GOT3 (cell line): ENCODE measurements around the gene SSR1.
"Not testable (repeated sequence)": the region's sequence is repeated elsewhere in the genome, so short reads cannot be mapped to it uniquely, and the experiment has no call there.

ENCODE experiments used
- DNase-seq: peaks from one replicate; lab custom pipeline; 2025; ENCODE audit warnings: mixed read lengths; lab: John Stamatoyannopoulos, UW

The SSR1 gene

DNA sequence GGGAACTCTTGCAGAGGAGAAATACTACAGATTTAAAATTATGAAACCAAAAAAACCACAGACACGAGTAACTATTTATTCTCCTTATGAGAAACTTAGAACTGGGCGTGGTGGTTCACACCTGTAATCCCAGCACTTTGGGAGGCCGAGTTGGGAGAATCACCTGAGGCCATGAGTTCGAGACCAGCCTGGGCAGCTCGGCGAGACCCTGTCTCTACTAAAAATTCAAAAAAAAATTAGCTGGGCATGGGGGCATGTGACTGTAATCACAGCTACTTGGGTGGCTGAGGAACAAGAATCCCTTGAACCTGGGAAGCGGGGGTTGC lies 36.8 kb downstream of the SSR1 start:
- no peak for DNase-seq

DNA sequence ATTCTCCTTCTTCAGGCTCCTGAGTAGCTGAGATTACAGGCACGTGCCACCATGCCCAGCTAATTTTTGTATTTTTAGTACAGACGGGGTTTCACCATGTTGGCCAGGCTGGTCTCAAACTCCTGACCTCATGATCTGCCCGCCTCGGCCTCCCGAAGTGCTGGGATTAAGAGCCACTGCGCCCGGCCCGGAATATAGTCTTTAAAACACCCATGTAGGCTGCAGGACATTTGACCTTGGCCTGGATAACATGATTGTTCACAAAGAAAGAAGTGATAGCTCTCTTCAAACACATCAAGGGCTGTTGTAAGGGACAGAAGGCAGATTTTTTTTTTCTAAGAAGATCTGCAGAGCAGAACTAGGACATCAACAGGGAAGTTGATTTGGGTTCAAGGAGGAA lies 38.5 kb downstream of the SSR1 start:
- DNase-seq: not testable (repeated sequence)

DNA sequence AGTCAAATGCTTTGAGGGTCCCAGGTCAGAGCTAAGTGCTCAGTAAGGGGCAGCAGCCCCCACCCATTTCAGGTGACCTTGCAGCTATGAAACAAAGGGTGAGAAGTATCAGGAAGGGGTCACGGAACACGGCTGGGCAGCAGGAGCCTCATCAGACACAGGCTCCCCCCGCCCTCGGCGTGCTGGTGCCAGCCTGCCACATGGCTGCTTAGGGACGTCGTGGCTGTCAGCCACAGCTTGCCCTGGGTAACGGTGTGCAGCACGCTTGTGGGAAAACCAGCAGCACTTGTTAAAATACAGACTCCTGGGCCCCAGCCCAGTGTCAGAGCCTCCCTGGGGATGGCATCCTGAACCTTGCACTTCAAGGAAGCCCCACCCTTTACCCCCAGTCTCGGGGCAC lies 39.3 kb downstream of the SSR1 start:
- DNase-seq: no peak

DNA sequence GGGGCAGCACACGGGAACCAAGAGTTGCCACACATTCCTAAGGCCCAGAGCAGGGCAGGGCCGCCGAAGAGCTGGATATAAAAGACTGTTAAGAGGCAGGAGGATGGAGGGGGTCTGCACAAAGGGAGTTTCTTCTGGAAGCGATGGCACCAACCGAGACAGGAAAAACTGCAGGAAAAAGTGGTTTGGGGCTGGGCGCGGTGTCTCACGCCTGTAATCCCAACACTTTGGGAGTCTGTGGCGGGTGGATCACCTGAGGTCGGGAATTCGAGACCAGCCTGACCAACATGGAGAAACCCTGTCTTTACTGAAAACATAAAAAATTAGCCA lies 41.8 kb downstream of the SSR1 start:
- no peak for DNase-seq

DNA sequence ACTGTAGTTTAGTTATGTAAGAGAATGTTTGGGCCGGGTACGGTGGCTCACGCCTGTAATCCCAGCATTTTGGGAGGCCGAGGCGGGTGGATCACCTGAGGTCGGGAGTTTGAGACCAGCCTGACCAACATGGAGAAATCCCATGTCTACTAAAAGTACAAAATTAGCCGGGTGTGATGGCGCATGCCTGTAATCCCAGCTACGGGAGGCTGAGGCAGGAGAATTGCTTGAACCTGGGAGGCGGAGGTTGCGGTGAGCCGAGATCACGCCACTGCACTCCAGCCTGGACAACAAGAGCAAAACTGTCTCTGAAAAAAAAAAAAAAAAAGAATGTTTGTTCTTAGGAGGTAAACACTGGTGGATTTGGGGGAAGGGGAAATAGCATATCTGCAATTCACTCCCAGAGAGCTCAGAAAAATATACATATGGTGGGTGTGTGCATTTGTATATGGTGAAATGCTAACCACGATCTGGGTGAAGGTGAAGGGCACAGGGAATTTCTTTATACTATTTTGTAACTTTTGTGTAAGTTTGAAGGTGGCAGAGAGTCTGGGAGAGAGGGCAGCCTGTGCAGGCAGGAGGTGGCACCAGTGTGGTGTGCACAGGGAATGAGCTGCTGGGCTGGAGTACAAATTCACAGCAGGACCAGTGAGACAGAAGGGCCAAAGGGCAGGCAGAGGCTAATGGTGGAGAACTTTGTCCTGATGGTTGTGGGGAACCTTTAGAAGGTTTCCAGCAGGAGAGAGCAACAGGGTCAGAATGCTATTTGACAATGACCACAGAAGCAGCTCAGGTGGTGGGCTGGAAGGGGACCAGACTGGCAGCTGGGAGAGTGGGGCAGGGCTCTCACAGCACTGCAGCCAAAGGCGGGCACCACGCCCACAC lies 42.4 kb downstream of the SSR1 start:
- DNase-seq: no peak

DNA sequence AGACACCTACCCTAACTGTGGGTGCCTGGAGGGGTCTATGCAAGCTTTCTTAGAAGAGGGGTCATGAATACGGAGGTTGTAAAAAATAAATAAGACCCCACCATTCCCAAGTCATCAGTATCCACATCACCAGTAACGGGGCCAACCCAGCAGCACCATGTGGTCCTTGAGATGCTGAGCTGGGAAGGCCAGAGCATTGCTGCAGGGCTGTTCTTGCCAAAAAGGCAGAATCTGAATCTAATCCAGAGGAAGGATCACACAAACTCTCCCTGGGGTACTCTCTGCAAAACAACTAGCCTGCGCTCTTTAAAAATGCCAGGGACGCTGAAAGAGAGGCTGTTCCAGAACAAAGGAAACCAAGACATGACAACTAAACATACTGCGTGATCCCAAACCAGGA lies 43.2 kb downstream of the SSR1 start:
- DNase-seq: no peak

DNA sequence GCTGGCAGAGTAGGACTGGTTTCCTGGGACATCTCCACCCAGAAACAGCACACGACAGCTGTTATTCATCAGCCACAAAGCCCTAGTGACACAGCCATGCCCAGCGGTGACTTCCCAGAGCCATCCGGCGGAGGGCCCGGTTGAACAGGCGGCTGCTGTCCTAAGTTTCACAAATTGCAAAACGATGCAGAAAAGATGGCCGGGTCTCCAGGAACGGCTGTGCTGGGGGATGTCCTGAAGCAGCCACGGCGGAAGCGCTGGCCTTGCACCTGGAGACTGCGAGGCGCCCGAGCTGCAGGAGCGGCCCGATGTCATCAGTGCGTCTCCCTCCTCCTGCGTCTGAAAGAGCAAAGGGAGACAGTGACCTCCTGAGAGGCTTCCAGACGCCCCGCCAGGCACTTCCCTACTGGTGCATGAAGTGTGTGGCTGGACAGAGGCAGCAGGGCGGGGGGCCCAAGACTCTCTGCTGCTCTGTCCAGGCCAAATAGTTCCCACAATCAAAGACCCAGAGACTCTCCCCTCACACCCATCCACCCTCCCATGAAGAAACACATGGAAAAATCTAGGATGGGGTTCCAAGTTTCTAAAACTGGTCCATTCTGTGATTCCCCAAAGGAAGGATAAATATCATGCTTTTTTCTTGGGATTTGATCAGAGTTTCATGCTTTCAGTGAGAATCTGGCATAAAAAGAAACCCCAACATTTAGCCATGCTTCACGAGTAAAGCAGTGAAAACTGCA lies 44.0 kb downstream of the SSR1 start:
- no peak for DNase-seq

DNA sequence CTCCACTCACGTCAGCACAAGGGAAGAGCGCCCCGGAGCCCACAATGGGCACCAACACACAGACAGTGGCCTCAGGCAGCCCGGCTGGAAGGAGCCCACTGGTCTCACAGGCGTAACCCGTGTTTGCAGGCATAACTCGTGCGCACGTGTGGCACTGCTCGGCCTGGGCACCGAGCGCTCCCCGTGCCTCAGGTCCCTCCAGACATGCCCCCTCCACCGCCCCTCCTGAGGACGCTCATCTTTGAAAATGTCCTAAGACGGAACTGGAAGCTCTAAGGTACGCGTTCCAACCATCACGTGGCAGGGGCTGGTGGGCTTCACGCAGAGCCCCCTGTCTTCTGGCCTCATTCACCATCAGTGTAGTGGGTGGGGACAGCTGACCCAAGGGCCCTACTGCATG lies 44.6 kb downstream of the SSR1 start:
- no peak for DNase-seq

DNA sequence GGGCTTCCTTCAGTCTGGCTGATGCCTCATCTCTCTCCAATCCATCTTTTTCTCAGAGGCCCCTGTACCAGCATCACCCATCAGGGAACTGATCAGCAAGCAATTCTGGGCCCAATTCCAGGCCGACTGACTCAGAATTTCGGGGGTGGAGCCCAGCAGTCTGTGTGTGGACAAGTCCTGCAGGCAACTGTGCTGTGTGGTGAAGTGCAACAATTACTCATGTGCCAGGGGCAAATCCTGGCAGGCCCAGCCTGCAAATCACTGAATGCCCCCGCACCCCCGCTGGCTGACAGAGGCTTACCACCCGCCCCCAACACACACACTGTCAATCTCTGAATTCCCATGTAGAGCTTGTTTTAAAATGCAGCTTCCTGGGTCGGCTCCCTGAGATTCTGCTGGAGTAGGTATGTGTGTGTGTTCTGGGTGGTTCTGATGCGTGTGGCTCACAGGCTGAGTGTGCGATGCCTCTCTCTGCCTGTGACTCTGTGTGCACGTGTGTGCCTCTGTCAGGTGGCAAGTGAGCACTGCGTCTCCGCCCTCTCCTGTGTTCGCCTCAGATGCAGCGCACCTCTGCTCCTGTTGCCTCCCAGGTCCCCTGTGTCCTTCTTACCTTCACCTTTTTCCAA lies 45.4 kb downstream of the SSR1 start:
- DNase-seq: peak; percentile 84

DNA sequence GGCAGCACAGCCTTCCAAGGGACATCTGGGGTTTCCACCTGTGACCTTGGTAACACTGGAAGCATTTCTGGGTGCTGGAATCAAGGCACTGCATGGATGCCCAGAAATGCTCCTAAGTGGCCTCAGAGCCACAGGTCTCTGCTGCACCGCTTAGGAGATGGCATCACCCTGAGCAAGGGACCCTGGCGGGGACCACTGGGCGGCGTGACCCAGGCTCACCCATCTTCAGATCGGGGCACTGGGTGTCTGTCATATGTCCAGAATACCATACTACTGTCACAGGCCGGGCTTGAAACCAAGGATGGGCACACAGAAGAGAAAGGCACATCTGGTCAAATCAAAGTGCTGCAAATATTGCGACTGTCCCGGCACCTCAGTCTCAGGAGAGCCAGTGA lies 45.9 kb downstream of the SSR1 start:
- DNase-seq: no peak

DNA sequence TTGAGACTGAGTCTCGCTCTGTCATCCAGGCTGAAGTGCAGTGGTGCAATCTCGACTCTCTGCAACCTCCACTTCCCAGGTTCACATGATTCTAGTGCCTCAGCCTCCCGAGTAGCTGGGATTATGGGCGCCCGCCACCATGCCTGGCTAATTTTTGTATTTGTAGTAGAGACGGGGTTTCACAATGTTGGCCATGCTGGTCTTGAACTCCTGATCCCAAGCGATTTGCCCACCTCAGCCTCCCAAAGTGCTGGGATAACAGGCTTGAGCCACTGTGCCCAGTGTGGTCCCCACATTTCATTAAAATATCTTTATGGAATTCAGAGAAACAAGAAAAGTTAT lies 47.6 kb downstream of the SSR1 start:
- not testable (repeated sequence) for DNase-seq

DNA sequence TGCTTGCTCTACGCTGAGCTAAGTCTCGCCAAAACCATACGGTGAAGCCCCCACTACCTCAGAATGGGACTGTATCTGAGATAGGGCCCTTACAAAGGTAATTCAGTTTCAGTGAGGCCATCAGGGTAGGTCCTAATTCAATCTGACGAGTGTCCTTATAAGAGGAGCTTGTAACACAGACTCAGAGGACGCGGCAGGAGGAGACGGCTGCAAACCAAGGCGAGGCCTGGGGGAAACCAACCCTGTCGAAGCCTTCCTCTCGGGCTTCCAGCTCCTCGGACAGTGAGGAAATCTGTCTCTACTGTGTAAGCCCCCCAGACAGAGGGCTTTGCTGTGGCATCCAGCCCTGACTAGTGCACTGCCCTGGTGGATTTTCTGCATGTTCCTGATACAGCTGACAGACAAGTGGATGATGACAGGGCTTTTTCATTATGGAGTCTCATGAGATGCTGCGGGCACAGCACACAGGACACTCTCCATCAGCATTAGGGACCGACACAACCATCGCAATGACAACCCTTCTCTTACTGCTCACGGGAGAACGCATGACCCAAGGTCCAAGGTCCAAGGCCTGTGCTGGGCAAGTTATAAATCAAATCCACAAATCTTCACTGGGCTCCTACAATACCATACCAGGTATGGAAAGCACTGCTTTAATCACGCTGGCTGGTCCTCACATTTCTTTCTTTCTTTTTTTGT lies 48.2 kb downstream of the SSR1 start:
- no peak for DNase-seq

DNA sequence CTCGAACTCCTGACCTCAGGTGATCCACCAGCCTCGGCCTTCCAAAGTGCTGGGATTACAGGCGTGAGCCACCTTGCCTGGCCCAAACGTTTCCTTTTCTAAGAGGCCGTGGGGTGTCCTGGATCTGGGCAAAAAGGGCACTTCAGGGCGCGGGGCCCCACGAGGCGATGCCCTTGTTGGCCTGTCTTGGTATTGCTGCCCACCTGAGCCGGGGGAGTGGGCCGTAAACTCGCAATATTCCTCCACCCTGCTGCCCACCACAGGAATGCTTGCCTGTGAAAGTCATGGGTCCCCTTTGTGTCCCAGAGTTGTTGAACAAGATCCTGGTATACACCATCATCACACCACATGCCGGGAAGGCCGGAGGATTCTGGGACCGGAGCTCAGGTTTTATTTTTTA lies 49.0 kb downstream of the SSR1 start:
- no peak for DNase-seq

DNA sequence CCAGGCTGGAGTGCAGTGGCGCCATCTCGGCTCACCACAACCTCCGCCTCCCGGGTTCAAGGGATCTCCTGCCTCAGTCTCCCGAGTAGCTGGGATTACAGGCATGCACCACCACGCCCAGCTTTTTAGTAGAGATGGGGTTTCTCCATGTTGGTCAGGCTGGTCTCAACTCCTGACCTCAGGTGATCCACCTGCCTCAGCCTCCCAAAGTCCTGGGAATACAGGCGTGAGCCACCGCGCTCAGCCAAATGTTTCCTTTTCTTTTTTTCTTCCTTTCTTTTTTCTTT lies 49.5 kb downstream of the SSR1 start:
- not testable (repeated sequence) for DNase-seq

DNA sequence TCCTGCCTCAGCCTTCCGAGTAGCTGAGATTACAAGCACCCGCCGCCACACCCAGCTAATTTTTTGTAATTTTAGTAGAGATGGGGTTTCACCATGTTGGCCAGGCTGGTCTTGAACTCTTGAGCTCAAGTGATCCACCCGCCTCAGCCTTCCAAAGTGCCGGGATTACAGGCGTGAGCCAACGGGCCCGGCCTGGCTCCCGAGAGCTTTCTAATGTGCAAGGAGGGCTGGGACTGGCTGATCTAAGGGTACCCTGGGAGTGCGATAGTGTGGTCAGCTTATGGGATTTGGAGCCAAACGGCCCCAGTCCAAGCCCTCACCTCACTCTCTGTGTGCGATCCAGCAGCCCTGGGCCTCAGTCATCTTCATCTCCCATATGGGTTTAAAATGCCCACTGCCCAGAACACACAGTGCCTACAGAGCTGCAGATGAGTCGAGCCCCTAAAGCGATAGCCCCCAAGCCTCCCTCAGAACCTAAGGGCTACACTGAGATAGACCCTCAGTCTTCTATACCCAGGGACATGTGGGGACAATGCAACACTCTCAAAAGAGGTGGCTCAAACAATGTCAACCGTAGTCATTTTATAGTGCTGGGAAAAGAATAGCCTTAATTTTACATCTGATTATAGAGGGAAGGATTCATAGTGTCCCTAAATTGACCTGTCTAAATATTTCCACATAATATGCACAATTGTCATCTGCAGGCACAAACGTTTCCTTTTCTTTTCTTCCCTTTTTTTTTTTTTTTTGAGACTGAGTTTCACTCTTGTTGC lies 50.1 kb downstream of the SSR1 start:
- DNase-seq: no peak

DNA sequence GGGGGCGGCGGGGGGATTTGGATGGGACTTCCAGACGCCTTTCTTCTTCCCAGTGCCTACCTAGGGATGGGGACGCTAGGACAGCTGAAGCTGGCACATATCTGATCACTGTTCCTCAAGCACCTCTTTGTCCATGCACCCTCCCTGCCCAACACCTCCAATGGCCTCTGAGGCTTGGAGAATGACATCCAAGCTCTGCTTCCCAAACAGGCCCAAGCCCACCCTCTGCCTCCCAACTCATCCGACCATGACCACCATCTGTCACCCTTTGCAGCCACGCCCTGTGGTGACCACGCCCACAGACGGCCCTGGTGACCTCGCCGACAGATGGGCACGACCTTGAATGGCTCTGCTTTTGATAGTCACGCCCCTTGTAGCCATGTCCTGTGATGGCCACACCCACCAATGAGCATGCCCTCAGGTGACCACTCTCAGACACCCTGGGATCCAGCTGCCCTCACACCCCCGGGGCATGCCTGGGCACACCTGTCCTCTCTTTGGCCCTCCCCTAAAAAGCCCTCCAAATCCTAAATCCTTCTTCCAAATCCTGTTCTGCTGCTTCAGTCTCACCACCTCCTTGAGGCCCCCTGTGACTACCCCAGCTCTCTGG lies 51.0 kb downstream of the SSR1 start:
- DNase-seq: no peak

DNA sequence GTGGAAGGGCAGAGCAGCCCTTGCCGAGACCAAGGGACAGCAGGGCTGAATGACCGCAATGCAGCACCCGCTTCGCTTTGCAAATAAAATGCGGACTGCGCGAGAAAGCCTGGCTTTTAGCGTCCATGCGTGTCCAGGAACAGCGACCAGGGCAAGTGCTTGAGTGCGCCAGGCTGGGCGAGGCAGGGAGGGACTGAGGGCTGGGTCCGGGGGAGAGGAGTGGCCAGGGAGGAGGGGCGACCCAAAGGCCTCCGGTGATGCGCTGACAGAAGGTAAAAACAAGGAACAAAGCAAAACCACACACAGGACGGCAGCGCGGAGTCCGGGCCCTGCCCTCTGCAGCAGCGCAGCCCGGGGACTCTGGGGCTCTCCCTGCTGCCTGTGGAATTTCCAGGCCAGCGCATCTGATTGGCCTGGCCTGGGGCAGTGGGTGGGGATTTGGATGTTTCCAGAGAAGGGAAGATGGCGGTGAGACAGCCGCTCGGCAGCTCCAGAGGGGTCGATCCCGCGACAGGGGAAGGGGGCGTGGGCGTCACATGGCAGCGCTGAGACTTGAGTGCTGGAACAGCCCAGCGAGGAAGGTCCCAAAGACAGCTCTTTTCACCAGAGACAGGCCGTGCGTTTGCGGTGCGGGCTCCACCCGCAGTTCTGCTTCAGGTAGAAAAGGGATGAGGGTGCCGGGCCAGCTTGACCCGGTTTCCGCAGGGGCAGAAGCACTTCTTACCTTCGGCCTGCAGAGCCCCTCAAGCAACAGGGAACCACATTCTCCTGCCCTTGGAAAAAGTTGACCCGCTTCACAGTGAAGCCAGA lies 51.8 kb downstream of the SSR1 start:
- DNase-seq: peak; percentile 41

DNA sequence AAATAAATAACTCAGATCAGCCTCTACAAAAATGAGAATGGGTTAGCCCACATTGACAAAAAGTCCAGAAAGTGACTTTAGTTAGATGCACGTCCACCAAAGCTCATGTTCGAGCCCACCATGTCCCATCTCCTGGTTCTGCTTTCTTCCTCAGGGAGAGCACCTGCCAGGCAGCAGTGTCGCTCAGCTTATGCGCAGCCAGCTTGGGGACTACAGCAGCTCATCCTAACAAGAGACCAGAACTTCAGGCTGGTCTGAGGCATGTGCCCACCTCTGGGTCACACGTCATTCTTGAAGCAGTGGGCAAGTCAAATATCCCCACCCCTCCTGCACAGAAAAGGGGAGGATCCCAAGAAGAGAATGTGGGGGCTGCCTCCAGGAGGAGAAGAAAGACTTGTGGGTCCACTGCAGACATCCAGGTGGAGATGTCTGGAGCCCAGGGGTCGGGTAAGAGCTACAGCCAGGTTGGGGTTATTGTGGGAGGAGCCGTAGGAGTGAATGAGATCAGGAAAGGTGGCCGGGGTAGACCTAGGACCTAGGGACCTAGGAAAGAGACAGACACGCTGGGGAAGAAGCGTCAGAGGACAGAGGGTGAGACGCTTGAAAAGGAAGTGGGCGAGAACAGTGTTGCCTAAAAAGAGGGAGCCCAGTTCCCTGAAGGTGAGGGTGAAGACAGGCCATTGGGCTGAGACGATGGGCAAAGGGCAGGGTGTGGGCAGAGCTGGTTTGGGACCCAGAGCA lies 52.5 kb downstream of the SSR1 start:
- no peak for DNase-seq

DNA sequence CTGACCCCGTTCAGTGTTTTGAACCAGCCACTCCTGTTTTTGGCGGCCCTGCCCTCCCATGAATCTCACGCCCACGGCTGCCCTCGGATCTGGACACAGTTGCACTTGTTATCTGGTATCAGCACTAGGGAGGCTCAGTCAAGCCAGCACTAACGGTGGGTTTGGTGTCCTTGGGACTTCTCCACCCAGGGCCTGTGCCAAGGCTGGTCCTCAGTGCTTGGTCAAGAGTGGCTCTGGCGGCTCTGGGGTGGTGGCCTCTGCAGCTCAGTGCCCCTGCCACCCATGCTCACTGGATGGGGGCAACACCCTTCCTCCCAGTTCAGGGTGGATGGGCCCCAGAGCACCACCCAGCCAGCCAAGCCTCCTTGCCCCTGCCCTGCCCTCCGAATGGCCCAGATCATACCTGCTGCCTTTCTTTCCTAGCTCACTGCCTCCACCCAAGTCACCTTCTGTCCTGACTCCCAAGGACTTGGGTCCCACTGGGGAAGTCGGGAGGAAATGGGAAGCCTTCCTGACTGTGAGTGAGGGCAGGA lies 54.7 kb downstream of the SSR1 start:
- DNase-seq: no peak
